ENCODE measurements around the gene BLACAT1. TPM values are rescaled to one million over a fixed set of nuclear protein-coding genes. Genes with fewer than 3 reads are reported as not detected.

BLACAT1 gene
- total and polyA plus RNA-seq, 7 donors: not detected

Other genes starting within 250 kb of the BLACAT1 start
- gene DSTYK, start 244.3 kb downstream of the BLACAT1 start, total RNA-seq: 10 to 100 TPM in 3 of 4 donors, 1 to 10 TPM in 1; 10.0 to 22.6 (median 13.9) TPM
- 10 to 100 TPM in 1 of 3 donors, 1 to 10 TPM in 2; 2.3 to 19.3 (median 5.2) TPM for gene DSTYK, start 244.3 kb downstream of the BLACAT1 start, polyA plus RNA-seq
- 10 to 100 TPM in 1 of 4 donors, 1 to 10 TPM in 3; 3.4 to 21.4 (median 6.9) TPM for gene TMCC2, start 228.1 kb downstream of the BLACAT1 start, total RNA-seq
- 10 to 100 TPM in 1 of 3 donors, 1 to 10 TPM in 1, under 1 TPM in 1; 0.66 to 17.5 (median 4.3) TPM for gene TMCC2, start 228.1 kb downstream of the BLACAT1 start, polyA plus RNA-seq
- gene NUAK2, start 134.3 kb downstream of the BLACAT1 start, total RNA-seq: 1 to 10 TPM in 3 of 4 donors, under 1 TPM in 1; 0.55 to 1.3 (median 1.2) TPM
- under 1 TPM; 0.20 to 0.48 (median 0.22) TPM for gene NUAK2, start 134.3 kb downstream of the BLACAT1 start, polyA plus RNA-seq
- gene KLHDC8A, start 99.1 kb downstream of the BLACAT1 start, total RNA-seq: not detected
- gene KLHDC8A, start 99.1 kb downstream of the BLACAT1 start, polyA plus RNA-seq: under 1 TPM; 0.01 to 0.24 (median 0.03) TPM
- gene LEMD1, start 34.0 kb downstream of the BLACAT1 start, total RNA-seq: not detected
- not detected for gene LEMD1, start 34.0 kb downstream of the BLACAT1 start, polyA plus RNA-seq
- gene CDK18, start 48.6 kb upstream of the BLACAT1 start, total RNA-seq: 10 to 100 TPM in 1 of 4 donors, 1 to 10 TPM in 3; 3.9 to 11.9 (median 6.0) TPM
- 1 to 10 TPM; 1.5 to 2.1 (median 1.6) TPM for gene CDK18, start 48.6 kb upstream of the BLACAT1 start, polyA plus RNA-seq
- gene ELK4, start 176.0 kb upstream of the BLACAT1 start, total RNA-seq: 10 to 100 TPM; 34.4 to 67.8 (median 43.7) TPM
- 10 to 100 TPM in 2 of 3 donors, 1 to 10 TPM in 1; 5.5 to 18.6 (median 11.2) TPM for gene ELK4, start 176.0 kb upstream of the BLACAT1 start, polyA plus RNA-seq
- gene SLC45A3, start 224.5 kb upstream of the BLACAT1 start, total RNA-seq: 1 to 10 TPM in 1 of 4 donors, under 1 TPM in 3; 0.32 to 2.7 (median 0.51) TPM
- gene SLC45A3, start 224.5 kb upstream of the BLACAT1 start, polyA plus RNA-seq: under 1 TPM; 0.15 to 0.95 (median 0.16) TPM

Data from psoas muscle (tissue), 7 donors.